SJCRH30 (cell line): Measurements from ENCODE around the gene DENND4C. TPM values are rescaled to one million over a fixed set of nuclear protein-coding genes. Genes with fewer than 3 reads are reported as not detected.
"Not testable (repeated sequence)": the region's sequence is repeated elsewhere in the genome, so short reads cannot be mapped to it uniquely, and the experiment has no call there.

Experiments
- DNase-seq, 2 experiments: peaks; one replicate each; pipeline ENCODE4 v3.0.0-alpha.2; 2015 to 2020
- H3K27ac ChIP-seq: fragments of 250-450 bp; sonication (Bioruptor Pico); 2 replicates; pipeline ENCODE4 v1.5.1; 2020; ENCODE audit warnings: mild to moderate bottlenecking, moderate library complexity
- H3K27me3 ChIP-seq: fragments of 250-450 bp; sonication (Bioruptor Pico); 2 replicates; pipeline ENCODE4 v1.5.1; 2020; ENCODE audit warnings: mild to moderate bottlenecking, moderate library complexity
- H3K36me3 ChIP-seq: fragments of 250-450 bp; sonication (Bioruptor Pico); 2 replicates; pipeline ENCODE4 v1.5.1; 2020; ENCODE audit warnings: mild to moderate bottlenecking, moderate library complexity
- H3K4me1 ChIP-seq: fragments of 250-450 bp; sonication (Bioruptor Pico); 2 replicates; pipeline ENCODE4 v1.5.1; 2020; ENCODE audit warnings: mild to moderate bottlenecking, moderate library complexity
- H3K4me3 ChIP-seq: fragments of 250-450 bp; sonication (Bioruptor Pico); 2 replicates; pipeline ENCODE4 v1.5.1; 2020; ENCODE audit warnings: mild to moderate bottlenecking, moderate library complexity
- H3K9me3 ChIP-seq: fragments of 250-450 bp; sonication (Bioruptor Pico); replicated peaks from 2 replicates; pipeline ENCODE4 v1.5.1; 2020; ENCODE audit warnings: mild to moderate bottlenecking, moderate library complexity
- total RNA-seq: library from RNA; depleted of rRNA; stranded (reverse); fragments of >200 nt; shearing (Covaris generic); gene quantifications from 2 replicates; pipeline ENCODE4 v1.2.3, GENCODE V29; 2014; rRNA removed

The DENND4C gene
- total RNA-seq, 1 experiment from 2014 or later: 17.4 TPM

GRCh38 chr9:19413456-19413855, 183.0 kb downstream of the DENND4C start:
- H3K4me1 ChIP-seq, H3K36me3 ChIP-seq, H3K9me3 ChIP-seq, H3K27ac ChIP-seq, DNase-seq, H3K27me3 ChIP-seq, H3K4me3 ChIP-seq: not testable (repeated sequence)

- Histone ChIP-seq H3K9me3 (no peaks in the 10 kb centered on the region), H3K36me3 (no peaks in the 10 kb centered on the region), H3K4me3 (no peak overlapping the region), H3K27me3 (no peaks in the 10 kb centered on the region), H3K4me1 (no peaks in the 10 kb centered on the region), H3K27ac (no peak overlapping the region)
- DNase-seq: no peak
Observed at GRCh38 chr9:19416143-19416542, 185.7 kb downstream of the DENND4C start.

- H3K27ac ChIP-seq: no peak overlapping the region
- H3K36me3 ChIP-seq: no peaks in the 10 kb centered on the region
- no peaks in the 10 kb centered on the region for H3K4me1 ChIP-seq
- no peaks in the 10 kb centered on the region for H3K27me3 ChIP-seq
- no peak for DNase-seq
- H3K4me3 ChIP-seq: no peak overlapping the region
- H3K9me3 ChIP-seq: no peaks in the 10 kb centered on the region
Observed at GRCh38 chr9:19420877-19421276, 190.4 kb downstream of the DENND4C start.

Other genes with a start within 250 kb of the DENND4C start
- gene SAXO1, start 197.5 kb upstream of the DENND4C start, total RNA-seq: not detected in 2 replicates
- gene RRAGA, start 181.3 kb upstream of the DENND4C start, total RNA-seq: 39.7 and 44.2 TPM in 2 replicates
- 44.7 and 49.7 TPM in 2 replicates for gene HAUS6, start 127.8 kb upstream of the DENND4C start, total RNA-seq
- 27.1 and 30.7 TPM in 2 replicates for gene PLIN2, start 103.2 kb upstream of the DENND4C start, total RNA-seq
- 3,128 and 3,464 TPM in 2 replicates for gene RPS6, start 149.5 kb downstream of the DENND4C start, total RNA-seq
- 0.43 and 0.58 TPM in 2 replicates for gene ACER2, start 178.3 kb downstream of the DENND4C start, total RNA-seq